ENCODE results near the gene NTRK2.

NTRK2 gene

GRCh38 chr9:84983749-84984148 lies 314.2 kb downstream of the NTRK2 start:
- DNase-seq (ENCODE audit: low spot score), result no peak

GRCh38 chr9:84988621-84989020 lies 319.1 kb downstream of the NTRK2 start:
- DNase-seq (ENCODE audit: low spot score), result no peak

- no peak for DNase-seq (ENCODE audit: low spot score)
These were observed 320.9 kb downstream of the NTRK2 start for GRCh38 chr9:84990416-84990815.

- no peak for DNase-seq (ENCODE audit: low spot score)
These were observed 321.5 kb downstream of the NTRK2 start for GRCh38 chr9:84990850-84991513.

- no peak for DNase-seq (ENCODE audit: low spot score)
These were observed 322.0 kb downstream of the NTRK2 start for GRCh38 chr9:84991514-84991870.

GRCh38 chr9:84992381-84992780 lies 322.9 kb downstream of the NTRK2 start:
- DNase-seq (ENCODE audit: low spot score), result no peak

GRCh38 chr9:84993105-84993504 lies 323.6 kb downstream of the NTRK2 start:
- DNase-seq (ENCODE audit: low spot score), result no peak

- DNase-seq (ENCODE audit: low spot score), result no peak
These were observed 326.5 kb downstream of the NTRK2 start for GRCh38 chr9:84996029-84996428.

GRCh38 chr9:84996716-84997115 lies 327.2 kb downstream of the NTRK2 start:
- DNase-seq (ENCODE audit: low spot score), result no peak

GRCh38 chr9:84997472-84997871 lies 327.9 kb downstream of the NTRK2 start:
- DNase-seq (ENCODE audit: low spot score), result no peak

GRCh38 chr9:84998639-84999038 lies 329.1 kb downstream of the NTRK2 start:
- no peak for DNase-seq (ENCODE audit: low spot score)

GRCh38 chr9:84999788-85000187 lies 330.3 kb downstream of the NTRK2 start:
- no peak for DNase-seq (ENCODE audit: low spot score)

GRCh38 chr9:85001925-85002324 lies 332.4 kb downstream of the NTRK2 start:
- no peak for DNase-seq (ENCODE audit: low spot score)

- no peak for DNase-seq (ENCODE audit: low spot score)
These were observed 335.4 kb downstream of the NTRK2 start for GRCh38 chr9:85004818-85005413.

GRCh38 chr9:85007748-85008147 lies 338.2 kb downstream of the NTRK2 start:
- no peak for DNase-seq (ENCODE audit: low spot score)

GRCh38 chr9:85008215-85008614 lies 338.7 kb downstream of the NTRK2 start:
- no peak for DNase-seq (ENCODE audit: low spot score)

GRCh38 chr9:85009251-85009650 lies 339.7 kb downstream of the NTRK2 start:
- DNase-seq (ENCODE audit: low spot score), result no peak

GRCh38 chr9:85013703-85014102 lies 344.2 kb downstream of the NTRK2 start:
- DNase-seq (ENCODE audit: low spot score), result no peak

GRCh38 chr9:85014292-85014691 lies 344.8 kb downstream of the NTRK2 start:
- no peak for DNase-seq (ENCODE audit: low spot score)

- no peak for DNase-seq (ENCODE audit: low spot score)
These were observed 347.0 kb downstream of the NTRK2 start for GRCh38 chr9:85016384-85017006.

GRCh38 chr9:85020791-85021190 lies 351.3 kb downstream of the NTRK2 start:
- DNase-seq (ENCODE audit: low spot score), result no peak

GRCh38 chr9:85021686-85022085 lies 352.2 kb downstream of the NTRK2 start:
- DNase-seq (ENCODE audit: low spot score), result no peak

GRCh38 chr9:85024374-85024773 lies 354.8 kb downstream of the NTRK2 start:
- no peak for DNase-seq (ENCODE audit: low spot score)

- DNase-seq (ENCODE audit: low spot score), result no peak
These were observed 356.1 kb downstream of the NTRK2 start for GRCh38 chr9:85025638-85026037.
